ENCODE measurements around the gene SCUBE2.

DNA sequence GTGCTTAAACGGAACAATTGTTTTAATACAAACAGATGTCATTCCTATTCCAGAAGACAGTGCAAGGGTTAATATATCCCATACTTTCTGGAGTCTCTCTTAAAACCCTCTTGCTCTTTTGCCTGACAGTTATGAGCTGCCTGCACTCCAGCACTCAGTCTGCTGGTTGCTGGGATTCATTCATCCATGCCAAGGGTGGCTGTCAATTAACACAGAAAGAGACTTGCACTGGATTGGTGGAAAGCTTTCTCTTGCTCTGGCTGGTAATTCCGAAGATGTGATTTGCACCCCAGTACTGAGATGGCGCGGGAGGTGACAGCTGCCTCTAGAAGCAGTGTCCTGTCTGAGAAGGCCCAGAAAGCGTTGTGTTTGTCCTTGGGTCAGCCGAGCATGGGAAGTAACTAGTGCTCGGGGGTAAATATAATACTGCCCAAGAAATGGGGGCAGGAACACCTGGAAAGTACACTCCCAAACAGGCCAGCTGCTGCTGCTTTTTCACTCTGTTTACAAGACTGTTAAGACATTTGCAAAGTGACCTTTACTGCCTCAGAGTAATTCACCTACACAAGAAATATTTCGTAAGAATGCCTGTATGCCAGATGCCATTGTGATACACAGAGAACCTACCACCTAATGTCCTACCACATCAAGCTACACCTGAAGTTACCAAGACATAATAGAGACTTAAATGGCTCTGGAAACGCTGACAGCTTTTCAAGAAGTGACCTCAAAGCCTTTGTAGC, 20.5 kb downstream of the SCUBE2 start:
- TF ChIP-seq, protein P1, sequence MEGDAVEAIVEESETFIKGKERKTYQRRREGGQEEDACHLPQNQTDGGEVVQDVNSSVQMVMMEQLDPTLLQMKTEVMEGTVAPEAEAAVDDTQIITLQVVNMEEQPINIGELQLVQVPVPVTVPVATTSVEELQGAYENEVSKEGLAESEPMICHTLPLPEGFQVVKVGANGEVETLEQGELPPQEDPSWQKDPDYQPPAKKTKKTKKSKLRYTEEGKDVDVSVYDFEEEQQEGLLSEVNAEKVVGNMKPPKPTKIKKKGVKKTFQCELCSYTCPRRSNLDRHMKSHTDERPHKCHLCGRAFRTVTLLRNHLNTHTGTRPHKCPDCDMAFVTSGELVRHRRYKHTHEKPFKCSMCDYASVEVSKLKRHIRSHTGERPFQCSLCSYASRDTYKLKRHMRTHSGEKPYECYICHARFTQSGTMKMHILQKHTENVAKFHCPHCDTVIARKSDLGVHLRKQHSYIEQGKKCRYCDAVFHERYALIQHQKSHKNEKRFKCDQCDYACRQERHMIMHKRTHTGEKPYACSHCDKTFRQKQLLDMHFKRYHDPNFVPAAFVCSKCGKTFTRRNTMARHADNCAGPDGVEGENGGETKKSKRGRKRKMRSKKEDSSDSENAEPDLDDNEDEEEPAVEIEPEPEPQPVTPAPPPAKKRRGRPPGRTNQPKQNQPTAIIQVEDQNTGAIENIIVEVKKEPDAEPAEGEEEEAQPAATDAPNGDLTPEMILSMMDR (conservative IDR thresholded peaks at IDR 0.05 in 1 of 2, IDR thresholded peaks at IDR 0.05 in 1 of 2; ENCODE audit: extremely low read depth in 1 of 2, insufficient read depth in 1 of 2, low read depth in 1 of 2, low read length in 2 of 2), result no peak
- TF ChIP-seq EZH2 (IDR thresholded peaks at IDR 0.05; ENCODE audit: borderline replicate concordance, low read length), result no peak

Measured in mammary epithelial cell (primary cell).